ENCODE data around the gene MEX3A.

Gene MEX3A

GRCh38 chr1:156090138-156090839, 8.0 kb upstream of the MEX3A start:
- no peak overlapping the region for H3K4me3 ChIP-seq (ENCODE audit: low read depth, low read length)
- no peak for TF ChIP-seq CTCF (IDR thresholded peaks at IDR 0.05; ENCODE audit: insufficient read depth, low read depth, low read length, missing control alignments)
- no peak for DNase-seq (ENCODE audit: low read depth)

GRCh38 chr1:156089704-156090103, 7.4 kb upstream of the MEX3A start:
- DNase-seq (ENCODE audit: low read depth): no peak
- no peak overlapping the region for H3K4me3 ChIP-seq (ENCODE audit: low read depth, low read length)
- no peak for TF ChIP-seq CTCF (IDR thresholded peaks at IDR 0.05; ENCODE audit: insufficient read depth, low read depth, low read length, missing control alignments)

GRCh38 chr1:156086256-156086662, 4.0 kb upstream of the MEX3A start:
- no peak for DNase-seq (ENCODE audit: low read depth)
- H3K4me3 ChIP-seq (ENCODE audit: low read depth, low read length): no peak overlapping the region
- no peak for TF ChIP-seq CTCF (IDR thresholded peaks at IDR 0.05; ENCODE audit: insufficient read depth, low read depth, low read length, missing control alignments)

- no peak for DNase-seq (ENCODE audit: low read depth)
- H3K4me3 ChIP-seq (ENCODE audit: low read depth, low read length): no peak overlapping the region
- TF ChIP-seq CTCF (IDR thresholded peaks at IDR 0.05; ENCODE audit: insufficient read depth, low read depth, low read length, missing control alignments): no peak
These were observed 1.8 kb upstream of the MEX3A start for GRCh38 chr1:156083800-156084790.

- peak overlapping the region; percentile 76 for H3K4me3 ChIP-seq (ENCODE audit: low read depth, low read length)
- no peak for TF ChIP-seq CTCF (IDR thresholded peaks at IDR 0.05; ENCODE audit: insufficient read depth, low read depth, low read length, missing control alignments)
These were observed 352 bp downstream of the MEX3A start for GRCh38 chr1:156081917-156082308.

GRCh38 chr1:156081180-156081916, 917 bp downstream of the MEX3A start:
- DNase-seq (ENCODE audit: low read depth): no peak
- TF ChIP-seq CTCF (IDR thresholded peaks at IDR 0.05; ENCODE audit: insufficient read depth, low read depth, low read length, missing control alignments): no peak

More at GRCh38 chr1:156081917-156082308, 352 bp downstream of the MEX3A start:
- no peak for DNase-seq (ENCODE audit: low read depth)

More at GRCh38 chr1:156081180-156081916, 917 bp downstream of the MEX3A start:
- H3K4me3 ChIP-seq (ENCODE audit: low read depth, low read length): peak overlapping the region; percentile 76; the same call in 1 of the 2 replicates

All from GM12865 (cell line).